HG02571 (cell line): ENCODE results near the gene SLX4IP.

Experiments used
- ATAC-seq: cut with Tn5 transposase; IDR thresholded peaks from one replicate; pipeline ENCODE4 v1.9.1; 2021; ENCODE audit warnings: mild to moderate bottlenecking, moderate library complexity; ENCODE audit not compliant: unreplicated experiment

Gene SLX4IP

DNA sequence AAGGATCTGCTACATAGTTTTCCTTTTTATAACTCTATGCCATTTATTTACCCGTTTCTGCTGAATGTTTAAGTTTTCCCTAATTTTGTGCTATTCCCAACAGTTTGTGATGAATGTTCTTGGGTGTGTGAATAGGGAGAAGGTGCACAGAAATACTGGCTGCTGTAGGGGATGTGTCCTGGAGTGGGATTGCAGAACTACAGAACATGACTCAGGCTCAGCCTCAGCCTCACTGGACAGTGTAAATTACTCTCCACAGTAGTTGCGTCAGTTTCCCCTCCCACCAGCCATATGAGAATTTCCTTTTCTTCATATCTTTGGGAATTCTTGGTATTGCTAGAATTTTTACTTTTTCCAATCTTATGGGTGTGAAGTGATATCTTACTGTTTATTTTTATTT is 57.0 kb downstream of the SLX4IP start:
- ATAC-seq: no peak

DNA sequence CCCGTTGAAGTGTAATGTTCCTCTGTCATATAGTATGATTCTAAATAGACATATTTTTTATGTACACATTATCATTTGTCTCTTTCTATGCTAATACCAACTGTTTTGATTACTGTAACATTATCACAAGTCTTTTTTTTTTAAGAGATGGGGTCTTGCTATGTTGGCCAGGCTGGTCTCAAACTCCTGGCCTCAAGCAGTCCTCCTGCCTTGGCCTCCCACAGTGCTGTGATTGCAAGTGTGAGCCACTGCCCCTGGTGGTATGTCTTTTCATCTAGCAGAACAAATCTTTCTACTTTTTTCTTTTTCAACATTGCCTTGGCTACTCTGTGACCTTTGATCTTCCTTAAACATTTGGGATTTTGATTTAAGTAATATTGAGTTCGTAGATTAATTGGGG is 57.7 kb downstream of the SLX4IP start:
- no peak for ATAC-seq

DNA sequence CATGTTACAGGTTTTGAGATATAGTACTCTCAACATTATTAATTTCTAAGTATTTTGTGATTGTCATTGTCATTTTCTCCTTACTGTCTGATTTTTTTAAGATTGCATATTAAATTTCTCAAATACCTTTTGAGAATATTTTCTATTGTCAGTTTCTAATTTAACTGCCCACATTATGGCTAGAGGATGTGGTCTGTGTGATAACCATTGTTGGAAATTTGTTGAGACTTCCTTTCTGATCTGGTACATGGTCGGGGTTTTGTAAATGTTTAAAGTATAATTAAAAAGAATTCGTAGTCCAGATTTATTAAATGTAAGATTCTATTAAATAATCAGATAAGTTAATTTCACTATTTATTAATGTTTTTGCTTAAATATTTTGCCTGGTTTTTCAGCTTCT is 60.1 kb downstream of the SLX4IP start:
- no peak for ATAC-seq

DNA sequence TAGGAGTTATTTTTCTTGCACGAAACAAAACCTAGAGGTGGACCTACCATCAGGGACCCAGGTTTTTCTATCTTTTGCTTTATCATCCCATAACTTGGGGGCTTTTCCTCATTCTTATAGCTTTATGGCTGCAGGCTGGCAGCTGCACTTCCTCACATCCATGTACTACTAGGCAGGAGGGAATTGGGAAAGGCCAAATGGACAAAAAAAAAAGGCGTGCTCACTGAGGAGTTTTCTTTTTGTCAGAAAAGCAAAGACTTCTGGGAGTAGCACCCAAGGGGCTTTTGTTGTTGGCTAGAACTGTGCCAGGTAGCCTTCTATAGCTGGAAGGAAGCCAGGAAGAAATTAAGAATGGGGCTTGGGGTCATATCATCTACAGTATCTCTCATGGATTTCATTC is 61.4 kb downstream of the SLX4IP start:
- no peak for ATAC-seq

DNA sequence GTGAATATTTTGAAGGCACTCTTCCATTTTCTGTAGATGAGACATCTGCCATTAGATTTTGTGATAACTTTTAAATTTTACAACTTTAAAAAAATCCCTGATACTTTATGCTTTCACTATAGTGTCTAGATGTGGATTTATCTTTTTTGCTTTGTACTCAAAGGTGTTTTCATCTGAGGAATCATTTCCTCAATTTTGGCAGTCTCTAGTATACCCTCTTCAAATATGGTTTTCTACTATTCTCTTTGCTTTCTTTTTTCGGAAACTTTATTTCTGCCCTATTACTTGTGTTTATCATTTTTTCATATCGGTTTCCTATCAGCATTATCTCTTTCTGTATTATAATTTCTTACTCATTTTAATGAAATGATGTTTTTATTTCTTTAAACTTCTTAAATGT is 62.2 kb downstream of the SLX4IP start:
- no peak for ATAC-seq

DNA sequence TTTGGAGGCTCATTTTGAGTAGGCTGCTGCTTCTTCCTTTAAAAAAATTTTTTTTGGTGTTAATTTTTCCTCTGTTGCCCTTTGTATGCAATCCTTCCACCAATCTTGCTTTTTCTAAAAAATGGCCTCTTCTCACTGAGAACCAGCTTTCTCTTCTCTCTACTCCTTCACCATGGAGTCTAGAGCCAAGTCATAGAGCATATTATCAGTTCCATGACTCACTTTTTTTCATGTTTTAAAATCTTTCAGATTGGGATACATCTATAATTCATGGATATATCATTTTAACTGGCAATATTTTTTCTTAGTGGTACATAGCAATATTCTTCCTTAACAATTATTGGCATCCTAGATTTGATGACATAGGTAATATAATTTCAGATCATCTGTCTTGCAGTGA is 62.7 kb downstream of the SLX4IP start:
- ATAC-seq: no peak

DNA sequence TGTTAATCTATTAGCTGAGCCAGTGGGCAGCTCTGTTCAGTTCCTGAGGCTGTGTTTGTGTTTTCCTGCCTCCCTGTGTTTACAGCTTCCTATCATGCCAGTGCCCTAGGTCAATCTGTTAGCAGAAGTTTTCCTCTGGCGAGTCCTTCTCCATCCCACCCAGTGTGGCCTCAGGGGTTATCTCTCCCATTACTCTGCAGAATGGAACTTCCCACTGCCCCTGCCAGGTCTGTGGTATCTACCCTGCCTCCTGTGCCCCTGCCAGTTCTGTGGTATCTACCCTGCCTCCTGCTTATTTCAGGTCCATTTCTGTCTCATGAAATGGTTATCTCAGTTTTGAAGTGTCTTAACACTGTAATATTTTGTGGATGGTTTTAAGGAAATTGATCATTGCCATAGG is 63.1 kb downstream of the SLX4IP start:
- ATAC-seq: no peak

DNA sequence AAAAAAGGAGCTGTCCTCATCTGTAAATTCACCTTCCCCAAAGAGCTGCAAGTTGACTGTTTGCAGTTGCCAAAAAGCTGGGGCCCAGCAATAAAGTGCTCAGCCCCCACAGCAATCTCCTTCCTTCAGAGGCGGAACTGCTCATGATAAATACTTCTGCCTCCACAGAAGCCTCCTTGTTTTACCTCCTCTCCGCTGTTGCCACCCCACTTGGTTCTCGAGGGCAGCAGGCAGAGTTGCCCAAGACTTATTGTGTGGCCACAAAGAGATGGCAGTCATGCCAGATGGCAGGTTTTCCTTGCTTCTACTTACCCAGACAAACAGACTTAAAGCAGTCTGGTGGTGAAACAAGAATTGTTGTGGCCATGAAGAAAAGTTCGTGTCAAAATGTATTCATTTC is 66.3 kb downstream of the SLX4IP start:
- ATAC-seq: no peak

DNA sequence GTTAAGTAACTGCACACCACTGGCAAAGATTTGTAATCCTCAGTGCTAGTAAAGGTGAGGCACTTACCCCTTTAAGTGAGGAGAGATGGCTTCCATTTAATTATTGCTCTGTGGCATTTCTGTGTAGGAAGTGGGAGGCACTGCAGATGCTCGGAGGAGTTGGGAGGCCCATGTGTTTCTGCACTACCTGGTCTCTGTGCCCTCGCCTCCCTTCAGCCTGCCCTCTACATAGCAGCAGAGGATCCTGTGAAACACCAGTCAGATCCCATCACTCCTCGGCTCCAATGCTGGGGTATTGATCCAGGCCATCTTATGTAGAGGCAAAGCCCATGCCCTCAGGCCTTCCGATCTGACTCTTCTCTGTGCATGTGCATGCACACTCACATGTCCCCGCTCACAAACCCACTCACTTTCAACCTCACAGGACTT is 67.0 kb downstream of the SLX4IP start:
- no peak for ATAC-seq

DNA sequence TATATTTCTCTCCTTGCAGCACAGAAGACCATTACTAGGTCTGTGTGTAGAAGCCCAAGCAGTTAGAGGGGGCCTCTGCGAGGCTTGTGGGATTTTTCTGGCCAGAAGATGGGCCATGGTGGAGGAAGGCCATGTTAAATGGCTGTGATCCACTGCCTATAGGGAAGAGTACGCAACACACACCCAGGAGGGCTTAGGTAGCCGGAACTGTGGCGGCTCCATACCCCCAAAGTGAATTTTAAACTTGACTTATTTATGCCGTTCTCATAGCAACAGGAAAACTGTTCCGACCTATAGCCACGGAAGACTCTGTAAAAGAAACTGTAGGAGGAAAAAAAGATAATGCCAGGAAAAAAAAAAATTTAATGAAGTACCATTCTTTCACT is 69.5 kb downstream of the SLX4IP start:
- ATAC-seq: no peak

DNA sequence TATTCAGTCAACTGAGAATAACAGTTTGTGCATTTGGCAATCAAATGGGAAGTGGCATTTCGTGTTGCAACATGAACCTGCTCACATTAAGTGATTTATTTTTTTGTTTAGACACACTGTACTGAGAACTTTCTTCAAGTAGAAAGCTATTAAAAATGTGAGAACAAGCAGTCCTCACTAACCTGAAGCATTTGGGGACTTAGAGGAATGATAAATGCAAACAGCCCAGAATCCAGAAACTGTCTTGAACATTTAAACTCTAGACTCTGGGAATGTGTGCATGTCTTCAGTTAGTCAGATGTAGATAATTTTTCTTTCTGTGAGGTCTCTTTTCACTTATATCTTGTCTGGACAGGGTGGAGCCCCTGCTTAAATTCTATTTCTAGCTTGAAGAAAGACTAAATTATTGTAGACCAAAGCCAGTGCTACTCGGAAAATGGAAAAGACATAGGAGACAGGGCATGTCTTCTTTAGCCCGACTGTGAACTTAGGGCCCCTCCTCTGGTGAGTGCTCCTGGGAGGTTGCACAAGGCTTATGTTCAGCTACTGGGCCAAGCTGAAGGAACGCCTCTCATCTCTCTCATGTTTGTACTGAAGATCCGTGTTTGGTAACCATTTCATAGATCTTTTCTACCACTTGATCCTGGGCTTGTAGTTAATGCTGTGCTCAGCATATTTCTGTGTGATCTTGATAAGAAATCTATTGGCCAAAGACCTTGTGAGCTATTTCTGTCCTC is 70.1 kb downstream of the SLX4IP start:
- no peak for ATAC-seq

DNA sequence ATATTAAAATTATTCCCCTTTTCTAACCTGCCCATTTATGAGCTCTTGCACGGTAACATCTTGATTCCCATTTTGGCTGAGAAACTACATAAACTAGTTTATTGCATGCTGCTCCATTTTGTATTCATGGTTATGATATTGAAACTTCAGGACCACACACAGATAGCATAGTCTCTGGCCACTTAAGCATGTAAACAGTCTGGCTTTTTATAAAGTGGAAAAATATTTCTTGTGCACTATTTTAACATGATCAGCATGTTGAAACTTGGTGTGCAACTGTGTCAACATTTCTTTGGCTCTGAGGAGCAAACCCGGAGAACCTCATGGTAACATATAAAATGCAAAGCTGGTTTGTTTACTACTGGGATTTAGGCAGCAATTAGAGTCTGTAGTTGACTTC is 70.7 kb downstream of the SLX4IP start:
- no peak for ATAC-seq

DNA sequence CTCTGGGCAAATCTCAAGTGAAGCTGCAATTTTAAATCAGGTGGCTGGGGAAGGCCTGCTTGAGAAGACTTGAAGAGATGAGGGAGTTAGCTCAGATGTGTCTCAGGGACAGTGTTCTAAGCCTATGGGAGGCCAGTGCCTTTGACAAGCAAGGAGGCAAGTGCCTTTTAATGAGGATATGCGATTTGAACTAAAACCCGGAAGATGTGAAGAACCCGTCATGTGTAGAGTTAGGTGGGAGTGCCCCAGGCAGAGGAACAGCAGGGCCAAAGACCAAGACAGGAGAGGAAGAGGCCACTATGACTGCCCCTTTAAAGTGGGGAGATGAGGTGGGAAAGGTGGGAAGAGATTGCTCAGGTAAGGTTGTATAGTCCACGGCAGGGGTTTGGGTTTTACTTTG is 71.9 kb downstream of the SLX4IP start:
- ATAC-seq: no peak

DNA sequence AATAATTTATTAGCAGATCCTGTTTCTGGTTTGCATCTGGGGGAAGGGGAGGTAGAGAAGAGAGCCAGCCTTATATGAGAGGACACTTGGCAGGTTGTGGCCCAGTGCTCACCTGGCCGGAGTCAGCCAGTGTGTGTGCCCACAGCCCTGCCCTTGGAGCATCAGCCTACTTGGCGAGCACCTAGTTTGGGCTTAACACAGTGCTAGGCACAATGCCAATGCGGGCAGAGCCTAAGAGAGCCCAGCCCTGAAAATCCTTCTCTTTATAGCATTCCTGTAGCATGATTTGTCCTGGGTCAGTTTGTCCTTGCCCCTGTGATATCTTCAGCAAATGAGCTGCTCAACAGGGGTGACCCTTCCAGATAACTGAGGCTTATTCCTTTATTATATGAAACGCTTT is 73.0 kb downstream of the SLX4IP start:
- no peak for ATAC-seq

DNA sequence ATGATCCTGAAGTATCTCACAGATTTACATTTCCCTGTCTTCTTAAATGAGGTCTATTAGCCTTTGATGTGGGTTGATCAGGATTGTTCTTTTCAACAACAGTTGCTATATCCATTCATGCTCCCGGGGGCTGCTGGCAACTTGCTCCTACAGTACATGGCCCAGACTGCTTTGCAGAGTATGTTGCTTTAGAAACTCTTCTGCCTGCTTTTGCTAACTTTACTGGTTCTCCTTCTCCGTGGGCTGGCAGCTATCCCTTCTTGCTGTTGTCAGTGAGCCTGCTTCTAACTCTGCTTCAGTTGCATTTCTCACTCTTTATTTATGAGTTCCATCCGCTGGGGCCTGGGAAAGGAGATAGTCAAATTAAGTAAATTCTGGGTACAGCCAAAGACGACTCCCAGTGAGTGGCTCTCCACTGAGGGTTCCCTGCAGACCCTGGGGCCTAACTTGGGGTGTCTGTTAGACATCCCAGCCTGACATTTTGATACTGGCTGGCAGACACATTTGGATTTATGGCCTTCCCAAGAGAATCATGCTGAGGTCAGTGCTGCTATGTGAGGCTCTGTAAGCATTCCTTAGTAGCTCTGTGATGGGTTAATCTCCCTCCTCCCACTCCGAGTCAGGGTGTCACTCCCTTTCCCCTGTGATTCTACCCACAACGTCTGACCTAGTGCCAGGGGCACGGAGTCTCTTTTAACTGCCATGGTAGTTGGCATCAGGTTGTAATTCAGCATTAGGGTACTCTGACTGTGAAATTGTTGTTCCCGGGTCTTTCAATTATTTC is 73.6 kb downstream of the SLX4IP start:
- ATAC-seq: no peak

DNA sequence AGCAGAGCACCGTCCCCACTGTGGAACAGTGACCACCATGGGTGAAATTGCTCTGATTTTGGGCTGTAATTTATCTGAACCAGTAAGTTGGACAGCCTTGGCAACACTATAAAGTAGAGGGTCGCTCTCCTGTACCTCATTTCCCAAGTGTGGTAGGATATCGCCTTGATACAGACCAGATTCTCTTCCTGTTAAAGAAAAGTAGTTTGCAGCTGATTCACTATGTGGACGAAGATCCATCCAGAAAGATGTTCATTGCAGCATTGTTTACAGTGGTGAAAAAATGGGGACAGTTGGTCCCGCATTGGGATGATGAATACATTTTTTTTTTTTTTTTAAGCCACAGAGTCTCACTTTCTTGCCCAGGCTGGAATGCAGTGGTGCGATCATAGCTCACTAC is 74.3 kb downstream of the SLX4IP start:
- ATAC-seq: no peak

DNA sequence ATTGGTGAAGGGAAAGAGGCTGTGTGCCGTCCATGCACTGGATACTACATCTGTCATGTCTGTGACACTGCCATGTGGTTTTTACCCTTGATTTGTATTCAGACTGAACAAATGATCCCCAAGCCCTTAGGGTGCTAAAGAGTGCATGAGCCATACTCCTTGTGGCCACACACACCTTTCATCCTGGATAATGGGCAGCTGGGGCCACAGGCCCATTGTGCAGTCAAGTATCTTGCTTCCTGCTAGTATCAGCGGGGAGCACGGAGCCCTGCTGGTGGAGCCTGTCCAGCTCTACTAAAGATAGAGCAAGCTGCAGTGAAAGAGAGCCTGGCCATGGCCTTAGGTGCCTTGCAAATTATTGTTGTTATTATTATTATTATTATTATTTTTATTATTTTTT is 75.1 kb downstream of the SLX4IP start:
- no peak for ATAC-seq

DNA sequence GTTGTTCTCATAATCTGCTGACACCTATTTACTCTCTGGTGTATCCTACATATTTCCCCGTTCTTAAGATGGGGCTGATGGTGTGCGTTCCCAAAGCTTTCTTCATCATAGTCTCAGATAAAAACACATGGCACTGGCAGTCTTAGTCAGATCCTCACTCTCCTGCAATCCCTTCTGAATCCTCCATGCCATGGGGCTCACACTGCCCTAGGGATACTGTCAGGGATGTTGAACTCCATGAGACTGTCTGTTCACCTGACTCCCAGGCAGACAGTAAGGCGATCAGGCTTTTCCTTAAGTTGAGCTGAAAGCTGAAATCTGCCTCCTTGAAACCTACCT is 76.0 kb downstream of the SLX4IP start:
- ATAC-seq: peak; percentile 16

DNA sequence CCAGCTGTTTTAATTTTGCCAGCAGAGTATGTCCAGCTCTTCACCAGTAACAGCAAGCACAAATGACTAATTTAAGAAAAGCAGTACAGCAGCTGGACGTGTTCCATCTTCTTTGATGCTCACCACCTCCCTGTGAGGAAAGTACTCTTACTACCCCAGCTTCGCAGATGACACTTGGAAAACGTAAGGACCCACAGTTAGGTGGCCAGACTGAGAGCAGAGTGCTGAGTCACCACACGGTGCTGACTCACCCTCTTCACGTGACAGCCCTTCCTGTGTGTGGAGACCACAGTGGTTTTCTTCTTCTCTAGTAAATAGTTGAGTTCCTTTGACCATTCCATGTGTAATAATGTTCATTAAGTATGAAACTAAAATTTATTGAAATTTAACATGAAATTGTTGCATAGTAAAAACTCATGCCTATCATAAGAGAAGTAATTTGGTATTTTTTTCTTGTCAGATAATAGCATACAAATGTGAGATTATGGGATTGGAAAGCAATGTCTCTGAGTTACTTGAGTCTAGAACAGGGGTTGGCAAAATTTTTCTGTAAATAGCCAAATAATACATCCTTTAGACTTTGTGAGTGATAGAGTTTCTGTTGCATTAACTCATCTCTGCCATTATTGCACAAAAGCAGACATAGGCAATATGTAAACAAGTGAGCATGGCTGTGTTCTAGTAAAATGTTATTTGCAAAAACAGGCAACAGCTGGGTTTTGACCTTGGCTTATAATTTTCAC is 76.6 kb downstream of the SLX4IP start:
- ATAC-seq: peak; percentile 95

DNA sequence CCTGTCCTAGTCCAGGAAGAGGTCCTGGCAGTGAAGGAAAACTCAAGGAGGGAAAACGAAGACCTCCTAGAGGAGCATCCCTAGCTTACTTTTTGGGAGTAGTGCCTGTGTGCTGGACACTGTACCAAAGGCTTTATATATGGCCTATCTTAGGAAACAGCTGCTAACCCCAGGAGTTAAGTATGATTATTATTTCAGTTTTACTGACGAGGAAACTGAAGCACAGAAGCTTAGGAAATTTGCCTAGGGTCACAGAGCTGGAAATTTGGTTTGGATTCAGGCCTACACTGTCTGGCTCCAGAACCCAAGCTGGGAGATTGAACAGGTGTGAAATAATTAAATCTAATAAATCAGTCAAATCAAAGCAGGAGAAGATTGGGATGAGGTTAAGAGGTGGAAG is 78.0 kb downstream of the SLX4IP start:
- no peak for ATAC-seq

DNA sequence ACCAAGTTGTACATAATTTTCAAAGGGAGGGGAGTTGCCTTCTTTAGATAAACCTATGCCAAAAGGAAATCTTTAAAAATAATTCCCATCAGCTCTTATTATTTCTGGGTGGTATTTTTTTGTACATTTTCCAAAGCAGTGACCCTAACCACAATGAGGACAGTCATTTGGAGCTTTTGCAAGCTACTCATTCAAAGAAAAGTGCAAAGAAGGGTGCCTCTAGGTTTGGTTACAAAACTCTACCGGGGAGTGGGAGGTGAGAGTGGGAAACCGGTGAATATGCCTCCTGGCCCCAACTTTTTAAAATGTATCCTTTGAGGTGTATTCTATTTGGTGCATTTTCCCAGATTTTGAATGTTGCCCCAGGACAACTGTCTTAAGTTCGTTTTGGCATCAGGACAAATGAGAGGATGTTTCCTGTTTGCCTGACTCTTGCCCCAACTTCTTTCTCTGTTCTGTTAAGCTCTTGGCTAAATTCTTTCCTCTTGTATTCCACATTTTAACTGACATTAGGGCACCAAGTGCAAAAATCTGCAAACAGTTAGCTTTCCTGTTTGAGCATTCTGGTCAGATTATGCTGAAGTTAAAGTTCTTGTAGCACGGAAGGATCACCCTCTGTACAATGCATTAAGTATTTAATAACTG is 78.9 kb downstream of the SLX4IP start:
- no peak for ATAC-seq

DNA sequence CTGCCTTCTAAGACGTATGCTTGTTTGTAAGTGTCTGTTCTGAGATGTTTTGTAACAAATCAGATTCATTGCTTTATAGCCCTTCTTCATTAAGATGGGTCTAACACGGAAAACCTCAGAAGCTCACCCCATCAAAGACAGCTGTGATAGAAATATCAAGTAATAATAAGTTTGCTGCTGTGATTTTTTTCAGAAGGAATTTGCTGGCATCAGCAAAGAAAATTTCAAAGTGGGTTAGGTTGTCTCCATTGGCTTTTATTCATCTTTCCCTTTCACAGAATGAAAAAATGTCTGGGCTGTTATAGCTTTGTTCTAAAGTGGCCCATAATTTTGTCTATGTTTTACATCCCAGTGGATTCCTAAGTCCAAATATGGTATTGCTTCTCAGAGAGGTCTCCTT is 81.4 kb downstream of the SLX4IP start:
- no peak for ATAC-seq
